ENCODE data around the gene FHIT. TPM values are rescaled to one million over a fixed set of nuclear protein-coding genes. Genes with fewer than 3 reads are reported as not detected.

FHIT gene
- polyA plus RNA-seq, 3 donors: 25.7 to 31.0 (median 25.7) TPM

- peak in 2 of 11 donors; percentile 16 to 28 for DNase-seq (ENCODE audit: extremely low read depth in 1 of 11, low read depth in 9 of 11, low spot score in 4 of 11)
Observed at GRCh38 chr3:60142009-60142408, 1109.2 kb downstream of the FHIT start.

GRCh38 chr3:60140160-60140559, 1111.1 kb downstream of the FHIT start:
- DNase-seq (ENCODE audit: extremely low read depth in 1 of 11, low read depth in 9 of 11, low spot score in 4 of 11): no peak

GRCh38 chr3:60136601-60137000, 1114.7 kb downstream of the FHIT start:
- no peak for DNase-seq (ENCODE audit: extremely low read depth in 1 of 11, low read depth in 9 of 11, low spot score in 4 of 11)

GRCh38 chr3:60135474-60135873, 1115.8 kb downstream of the FHIT start:
- DNase-seq (ENCODE audit: extremely low read depth in 1 of 11, low read depth in 9 of 11, low spot score in 4 of 11): no peak

- DNase-seq (ENCODE audit: extremely low read depth in 1 of 11, low read depth in 9 of 11, low spot score in 4 of 11): no peak
Observed at GRCh38 chr3:60133269-60134162, 1117.7 kb downstream of the FHIT start.

- DNase-seq (ENCODE audit: extremely low read depth in 1 of 11, low read depth in 9 of 11, low spot score in 4 of 11): no peak
Observed at GRCh38 chr3:60131618-60132017, 1119.6 kb downstream of the FHIT start.

GRCh38 chr3:60126511-60127304, 1124.5 kb downstream of the FHIT start:
- DNase-seq (ENCODE audit: extremely low read depth in 1 of 11, low read depth in 9 of 11, low spot score in 4 of 11): no peak

- DNase-seq (ENCODE audit: extremely low read depth in 1 of 11, low read depth in 9 of 11, low spot score in 4 of 11): no peak
Observed at GRCh38 chr3:60125686-60126085, 1125.6 kb downstream of the FHIT start.

- DNase-seq (ENCODE audit: extremely low read depth in 1 of 11, low read depth in 9 of 11, low spot score in 4 of 11): no peak
Observed at GRCh38 chr3:60120245-60120644, 1131.0 kb downstream of the FHIT start.

GRCh38 chr3:60114191-60114590, 1137.1 kb downstream of the FHIT start:
- no peak for DNase-seq (ENCODE audit: extremely low read depth in 1 of 11, low read depth in 9 of 11, low spot score in 4 of 11)

- no peak for DNase-seq (ENCODE audit: extremely low read depth in 1 of 11, low read depth in 9 of 11, low spot score in 4 of 11)
Observed at GRCh38 chr3:60107275-60107674, 1144.0 kb downstream of the FHIT start.

GRCh38 chr3:60102154-60102553, 1149.1 kb downstream of the FHIT start:
- no peak for DNase-seq (ENCODE audit: extremely low read depth in 1 of 11, low read depth in 9 of 11, low spot score in 4 of 11)

- DNase-seq (ENCODE audit: extremely low read depth in 1 of 11, low read depth in 9 of 11, low spot score in 4 of 11): no peak
Observed at GRCh38 chr3:60101621-60102020, 1149.6 kb downstream of the FHIT start.

GRCh38 chr3:60096403-60096802, 1154.8 kb downstream of the FHIT start:
- no peak for DNase-seq (ENCODE audit: extremely low read depth in 1 of 11, low read depth in 9 of 11, low spot score in 4 of 11)

- no peak for DNase-seq (ENCODE audit: extremely low read depth in 1 of 11, low read depth in 9 of 11, low spot score in 4 of 11)
Observed at GRCh38 chr3:60095930-60096329, 1155.3 kb downstream of the FHIT start.

GRCh38 chr3:60095516-60095915, 1155.7 kb downstream of the FHIT start:
- no peak for DNase-seq (ENCODE audit: extremely low read depth in 1 of 11, low read depth in 9 of 11, low spot score in 4 of 11)

GRCh38 chr3:60094392-60094947, 1156.8 kb downstream of the FHIT start:
- DNase-seq (ENCODE audit: extremely low read depth in 1 of 11, low read depth in 9 of 11, low spot score in 4 of 11): no peak

GRCh38 chr3:60090548-60090947, 1160.7 kb downstream of the FHIT start:
- no peak for DNase-seq (ENCODE audit: extremely low read depth in 1 of 11, low read depth in 9 of 11, low spot score in 4 of 11)

- DNase-seq (ENCODE audit: extremely low read depth in 1 of 11, low read depth in 9 of 11, low spot score in 4 of 11): no peak
Observed at GRCh38 chr3:60086811-60087210, 1164.4 kb downstream of the FHIT start.

- no peak for DNase-seq (ENCODE audit: extremely low read depth in 1 of 11, low read depth in 9 of 11, low spot score in 4 of 11)
Observed at GRCh38 chr3:60085649-60086048, 1165.6 kb downstream of the FHIT start.
